GM19099 (cell line): Measurements from ENCODE around the gene UFD1.

Experiments
- POLR2A ChIP-seq: IDR thresholded peaks from 3 replicates; pipeline ENCODE4 v1.6.1; 2011; ENCODE audit warnings: low read depth; ENCODE audit not compliant: insufficient read length; ENCODE audit errors: extremely low read depth

UFD1 gene

GRCh38 chr22:19520007-19520406 lies 41.0 kb upstream of the UFD1 start:
- TF ChIP-seq POLR2A = no peak

GRCh38 chr22:19519041-19519926 lies 40.3 kb upstream of the UFD1 start:
- TF ChIP-seq POLR2A = no peak

GRCh38 chr22:19518635-19519034 lies 39.6 kb upstream of the UFD1 start:
- TF ChIP-seq POLR2A = no peak

- TF ChIP-seq POLR2A = no peak
Observed at GRCh38 chr22:19517919-19518611, 39.1 kb upstream of the UFD1 start.

- no peak for TF ChIP-seq POLR2A
Observed at GRCh38 chr22:19517171-19517500, 38.1 kb upstream of the UFD1 start.

- TF ChIP-seq POLR2A = no peak
Observed at GRCh38 chr22:19516378-19517170, 37.6 kb upstream of the UFD1 start.

GRCh38 chr22:19515654-19516377 lies 36.8 kb upstream of the UFD1 start:
- no peak for TF ChIP-seq POLR2A

GRCh38 chr22:19514831-19515565 lies 36.0 kb upstream of the UFD1 start:
- TF ChIP-seq POLR2A = no peak

- TF ChIP-seq POLR2A = no peak
Observed at GRCh38 chr22:19513823-19514222, 34.8 kb upstream of the UFD1 start.

- no peak for TF ChIP-seq POLR2A
Observed at GRCh38 chr22:19510919-19511341, 31.9 kb upstream of the UFD1 start.

GRCh38 chr22:19509923-19510322 lies 30.9 kb upstream of the UFD1 start:
- no peak for TF ChIP-seq POLR2A

- no peak for TF ChIP-seq POLR2A
Observed at GRCh38 chr22:19509191-19509590, 30.2 kb upstream of the UFD1 start.

- TF ChIP-seq POLR2A = no peak
Observed at GRCh38 chr22:19508024-19508776, 29.2 kb upstream of the UFD1 start.

GRCh38 chr22:19507534-19507861 lies 28.5 kb upstream of the UFD1 start:
- no peak for TF ChIP-seq POLR2A
